ENCODE data around the gene BOD1.
A peak's percentile ranks its signal among the peaks of the same experiment; 100 is the strongest.

Gene BOD1

GRCh38 chr5:173616577-173617118, at the start of gene BOD1:
Gene BOD1, minus strand, starts transcription at chr5:173616650. Its CDS starts 214 bp downstream, at chr5:173616436.
- intact Hi-C loops (cut with DNase I) = loop anchor here (5.0 kb wide), 1 partner anchor 701 kb away; no protein-coding TSS in a partner anchor
- DNase-seq = peak; percentile 96 to 100 (median 98)

GRCh38 chr5:173665326-173665725, 48.9 kb upstream of the BOD1 start:
- peak in 1 of 10 donors; percentile 24 for DNase-seq
- intact Hi-C loops (cut with DNase I) = no loop called here

DNA sequence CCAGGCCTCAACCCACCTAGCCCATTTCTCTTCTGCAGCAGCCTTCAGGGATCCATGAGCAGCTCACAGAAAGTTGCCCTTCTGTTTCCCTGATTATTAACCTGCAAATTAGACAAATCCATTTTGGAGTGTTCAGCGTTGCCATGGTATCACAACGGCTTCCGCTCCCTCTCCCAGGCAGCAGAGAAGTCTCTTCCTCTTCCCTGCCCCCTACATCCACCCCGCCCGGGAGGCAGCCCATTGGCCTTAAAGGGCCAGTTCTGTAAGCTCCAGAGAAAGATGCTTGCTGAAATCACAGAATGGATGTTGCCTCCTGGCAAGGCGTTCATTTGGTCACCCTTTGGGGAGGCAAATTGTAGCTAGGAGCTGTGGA, 47.7 kb upstream of the BOD1 start:
- DNase-seq = peak in 1 of 10 donors; percentile 87
- intact Hi-C loops (cut with DNase I) = no loop called here

- DNase-seq = peak in 1 of 10 donors; percentile 34
- intact Hi-C loops (cut with DNase I) = no loop called here
These were observed 47.1 kb upstream of the BOD1 start for GRCh38 chr5:173663352-173664153.

DNA sequence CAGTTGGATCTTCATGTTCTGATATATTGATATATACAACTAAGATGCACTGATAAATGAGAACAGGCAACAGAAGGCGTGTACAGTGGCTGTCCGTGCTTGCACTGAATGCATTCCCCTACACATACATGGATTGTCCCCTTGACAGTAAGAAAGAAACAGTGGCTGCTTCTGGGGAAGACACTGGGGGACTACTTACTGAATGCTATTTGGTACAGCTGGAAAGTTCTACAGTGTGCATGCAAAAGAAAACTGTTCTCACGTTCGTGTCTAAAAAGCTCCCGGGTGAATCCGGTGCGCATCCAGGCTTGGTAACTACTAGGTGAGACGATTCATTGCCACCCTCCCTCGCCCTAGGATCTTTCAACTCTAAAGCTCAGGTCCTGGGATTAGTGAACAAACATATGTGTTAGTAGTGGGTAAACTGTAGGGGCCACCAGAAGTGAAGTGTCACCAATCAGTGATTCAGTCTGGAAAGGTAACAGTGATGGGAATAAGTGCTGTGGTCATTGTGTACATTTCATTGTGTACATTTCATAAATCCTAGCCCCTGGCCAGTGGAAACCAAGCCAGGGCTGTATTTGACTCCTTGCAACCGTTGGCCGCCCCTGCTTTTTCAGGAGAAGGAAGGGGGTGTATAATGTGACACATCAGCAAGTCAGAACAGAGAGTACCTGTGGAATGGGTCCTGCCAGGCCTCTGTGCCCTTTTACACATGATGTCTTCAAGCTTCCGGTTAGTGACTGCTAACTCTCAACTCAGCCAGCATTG, 46.3 kb upstream of the BOD1 start:
- intact Hi-C loops (cut with DNase I) = no loop called here
- DNase-seq = peak in 1 of 10 donors; percentile 33

- intact Hi-C loops (cut with DNase I) = no loop called here
- peak in 1 of 10 donors; percentile 62 for DNase-seq
These were observed 44.2 kb upstream of the BOD1 start for GRCh38 chr5:173660481-173661280.

GRCh38 chr5:173659423-173659822, 43.0 kb upstream of the BOD1 start:
- DNase-seq = peak in 1 of 10 donors; percentile 12
- intact Hi-C loops (cut with DNase I) = no loop called here

DNA sequence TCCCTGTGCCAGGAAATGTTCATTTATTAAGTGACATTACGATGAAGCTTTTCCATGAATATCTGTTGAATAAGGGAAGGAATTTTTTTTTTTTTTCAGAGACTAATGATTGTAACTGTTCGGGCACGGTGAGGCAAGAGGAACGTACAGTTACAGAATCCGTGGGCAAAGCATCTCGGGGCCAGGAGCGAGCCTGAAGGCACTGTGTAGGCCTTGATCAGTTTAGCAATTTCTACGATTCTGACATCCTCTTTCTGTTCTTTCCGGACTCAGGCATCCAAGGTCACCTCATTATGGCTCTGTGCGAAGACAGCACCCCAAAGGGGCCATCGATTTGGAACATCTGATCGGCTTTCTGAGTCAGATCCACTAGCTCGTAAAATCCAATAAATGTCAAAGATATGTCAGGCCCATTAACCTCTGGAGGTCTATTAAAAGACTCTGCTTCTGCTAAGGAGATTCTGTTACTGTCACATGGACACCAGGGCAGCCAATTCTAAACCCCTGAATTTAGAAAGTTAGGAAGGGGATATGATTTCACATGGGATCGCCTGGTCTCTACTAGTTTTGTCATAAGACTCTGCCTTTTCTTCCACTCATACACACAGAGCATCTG, 41.4 kb upstream of the BOD1 start:
- no peak for DNase-seq
- intact Hi-C loops (cut with DNase I) = no loop called here

- intact Hi-C loops (cut with DNase I) = no loop called here
- DNase-seq = no peak
These were observed 38.8 kb upstream of the BOD1 start for GRCh38 chr5:173655196-173655797.

GRCh38 chr5:173653822-173654523, 37.5 kb upstream of the BOD1 start:
- intact Hi-C loops (cut with DNase I) = no loop called here
- peak in 1 of 10 donors; percentile 11 for DNase-seq

DNA sequence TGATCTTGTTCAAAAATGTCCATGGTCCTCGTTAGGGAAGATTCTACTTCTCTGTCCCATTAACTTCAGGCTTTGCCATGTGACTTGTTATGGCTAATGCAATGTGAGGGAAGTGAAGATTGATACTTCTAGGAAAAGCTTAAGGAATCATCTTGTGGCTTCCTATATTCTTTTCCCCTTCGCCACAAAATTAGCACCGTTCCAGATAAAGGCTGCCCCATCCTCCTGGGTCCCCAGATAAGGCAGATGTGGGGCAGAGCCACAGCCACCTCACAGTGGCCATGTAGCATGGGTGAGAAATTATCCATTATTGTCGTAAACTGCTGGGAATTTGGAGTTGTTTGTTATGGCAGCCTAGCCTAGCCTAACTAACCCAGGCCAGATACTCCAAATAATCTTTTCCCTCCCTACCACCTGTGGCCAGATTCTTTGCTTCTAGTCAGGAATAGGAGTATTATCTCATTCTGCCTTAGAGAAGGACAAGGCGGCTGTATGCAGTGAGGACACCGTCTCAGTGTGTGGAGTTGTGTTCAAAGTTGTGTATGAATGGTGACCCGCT, 31.9 kb upstream of the BOD1 start:
- DNase-seq = no peak
- intact Hi-C loops (cut with DNase I) = no loop called here

- DNase-seq = no peak
- intact Hi-C loops (cut with DNase I) = no loop called here
These were observed 30.2 kb upstream of the BOD1 start for GRCh38 chr5:173646692-173647091.

DNA sequence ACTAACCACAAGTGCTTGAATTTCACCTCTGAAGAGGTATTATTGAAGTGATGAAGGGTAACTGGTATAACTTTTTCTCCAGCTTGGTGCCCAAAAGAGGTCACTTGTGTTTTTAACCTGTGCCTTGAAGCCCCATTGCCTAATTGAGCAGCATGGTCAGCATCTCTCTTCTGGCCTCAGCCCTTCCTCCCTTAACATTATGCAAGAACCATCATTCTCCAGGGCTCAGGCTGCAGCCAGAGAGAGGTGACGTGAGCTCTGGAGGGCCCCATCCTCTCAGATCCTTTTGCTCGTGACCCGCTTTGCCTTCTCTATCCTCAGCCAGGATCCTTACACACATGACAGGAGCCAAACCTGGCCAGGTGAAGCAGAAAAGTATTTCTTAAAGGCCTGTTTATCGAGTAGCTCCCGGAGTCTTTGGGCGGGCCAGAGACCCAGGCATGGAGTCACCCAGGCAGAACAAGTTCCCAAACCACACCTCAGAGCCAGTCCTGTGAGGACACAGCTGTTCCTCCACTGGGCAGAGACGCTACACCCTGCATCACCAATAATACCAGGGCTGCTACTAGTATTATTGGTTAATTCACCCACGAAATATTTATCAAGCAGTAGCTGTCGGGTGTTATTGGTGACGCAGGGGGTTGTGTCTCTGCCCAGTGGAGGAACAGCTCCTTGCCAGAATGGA, 29.6 kb upstream of the BOD1 start:
- DNase-seq = peak in 1 of 10 donors; percentile 38
- intact Hi-C loops (cut with DNase I) = no loop called here

- intact Hi-C loops (cut with DNase I) = no loop called here
- no peak for DNase-seq
These were observed 29.0 kb upstream of the BOD1 start for GRCh38 chr5:173645437-173645807.

DNA sequence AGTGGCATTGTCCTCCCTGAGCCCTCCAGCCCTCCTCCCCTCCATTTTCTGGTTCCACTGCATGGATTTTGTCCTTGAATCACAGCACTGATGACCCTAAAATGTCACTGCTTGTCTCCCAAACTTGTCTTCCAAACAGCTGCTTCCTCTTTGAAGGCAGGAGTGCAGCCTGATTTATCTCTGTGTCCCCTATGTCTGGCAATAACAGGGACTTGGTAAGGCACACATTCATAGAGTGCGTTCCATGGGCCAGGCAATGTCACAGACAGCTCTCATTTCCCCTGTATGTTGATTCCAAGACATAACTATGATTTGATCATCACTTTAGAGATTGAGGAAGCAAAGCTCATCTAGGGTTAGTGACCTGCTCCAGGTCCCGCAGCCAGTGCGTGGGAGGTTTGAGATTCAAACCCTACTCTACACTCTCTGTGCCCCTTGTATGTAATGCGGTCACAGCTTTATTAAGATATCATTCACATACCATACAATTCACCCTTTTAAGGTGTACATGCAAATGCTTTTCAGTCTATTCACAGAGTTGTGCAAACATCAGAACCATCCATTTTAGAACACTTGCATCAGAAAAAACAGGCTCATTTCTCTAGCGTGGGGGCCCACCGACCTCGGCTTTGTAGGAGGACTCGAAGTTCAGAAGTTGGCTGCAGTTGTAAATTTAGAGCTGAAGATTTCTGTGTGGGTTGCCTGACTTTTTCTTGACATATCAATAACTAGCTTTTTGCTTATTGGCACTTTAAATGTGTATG, 28.4 kb upstream of the BOD1 start:
- intact Hi-C loops (cut with DNase I) = no loop called here
- DNase-seq = no peak

- peak; percentile 63 to 96 (median 78) for DNase-seq
- intact Hi-C loops (cut with DNase I) = no loop called here
These were observed 27.5 kb upstream of the BOD1 start for GRCh38 chr5:173643964-173644363.

GRCh38 chr5:173642895-173643481, 26.5 kb upstream of the BOD1 start:
- intact Hi-C loops (cut with DNase I) = no loop called here
- no peak for DNase-seq

All from posterior cingulate gyrus (tissue), 11 donors.